ENCODE measurements around the gene WDR41. TPM values are rescaled to one million over a fixed set of nuclear protein-coding genes. Genes with fewer than 3 reads are reported as not detected.
A peak's percentile ranks its signal among the peaks of the same experiment; 100 is the strongest.

WDR41 gene
- polyA plus RNA-seq, 1 experiment: 112 TPM

GRCh38 chr5:77454123-77454522, 38.0 kb downstream of the WDR41 start:
- no peaks in the 10 kb centered on the region for H3K27me3 ChIP-seq (ENCODE audit: control insufficient read depth, insufficient read depth, low read length)
- POLR2A ChIA-PET: no interaction called here
- no peak for DNase-seq (ENCODE audit: low read depth)
- H3K36me3 ChIP-seq (ENCODE audit: control insufficient read depth, insufficient read depth, low read length): peaks cover 6% of the 10 kb centered on the region
- CTCF ChIA-PET: no interaction called here
- no peak overlapping the region for H3K4me3 ChIP-seq (ENCODE audit: low read depth, low read length)
- TF ChIP-seq CTCF (IDR thresholded peaks at IDR 0.05; ENCODE audit: insufficient read depth, low read depth, low read length): no peak

- no peak overlapping the region for H3K4me3 ChIP-seq (ENCODE audit: low read depth, low read length)
- TF ChIP-seq CTCF (IDR thresholded peaks at IDR 0.05; ENCODE audit: insufficient read depth, low read depth, low read length): no peak
- peak; percentile 44 for DNase-seq (ENCODE audit: low read depth)
- H3K36me3 ChIP-seq (ENCODE audit: control insufficient read depth, insufficient read depth, low read length): peaks cover 16% of the 10 kb centered on the region
- ChIA-PET POLR2A (no interaction called here), CTCF (interaction anchor here (0.9 to 1.3 kb wide), 2 partner anchors 24 to 306 kb away, joined by 3 read pairs; no protein-coding TSS in a partner anchor)
- H3K27me3 ChIP-seq (ENCODE audit: control insufficient read depth, insufficient read depth, low read length): no peaks in the 10 kb centered on the region
These were observed 39.8 kb downstream of the WDR41 start for GRCh38 chr5:77452351-77452750.

GRCh38 chr5:77449981-77450380, 42.1 kb downstream of the WDR41 start:
- peaks cover 16% of the 10 kb centered on the region for H3K36me3 ChIP-seq (ENCODE audit: control insufficient read depth, insufficient read depth, low read length)
- H3K27me3 ChIP-seq (ENCODE audit: control insufficient read depth, insufficient read depth, low read length): no peaks in the 10 kb centered on the region
- ChIA-PET POLR2A (interaction anchor here (0.5 to 0.6 kb wide), 2 partner anchors 16 to 137 kb away, joined by 3 read pairs; no protein-coding TSS in a partner anchor), CTCF (interaction anchor here (0.6 to 1.3 kb wide), 3 partner anchors 18 to 229 kb away, joined by 3 to 4 read pairs (median 3); no protein-coding TSS in a partner anchor)
- TF ChIP-seq CTCF (IDR thresholded peaks at IDR 0.05; ENCODE audit: insufficient read depth, low read depth, low read length): no peak
- no peak overlapping the region for H3K4me3 ChIP-seq (ENCODE audit: low read depth, low read length)
- no peak for DNase-seq (ENCODE audit: low read depth)

DNA sequence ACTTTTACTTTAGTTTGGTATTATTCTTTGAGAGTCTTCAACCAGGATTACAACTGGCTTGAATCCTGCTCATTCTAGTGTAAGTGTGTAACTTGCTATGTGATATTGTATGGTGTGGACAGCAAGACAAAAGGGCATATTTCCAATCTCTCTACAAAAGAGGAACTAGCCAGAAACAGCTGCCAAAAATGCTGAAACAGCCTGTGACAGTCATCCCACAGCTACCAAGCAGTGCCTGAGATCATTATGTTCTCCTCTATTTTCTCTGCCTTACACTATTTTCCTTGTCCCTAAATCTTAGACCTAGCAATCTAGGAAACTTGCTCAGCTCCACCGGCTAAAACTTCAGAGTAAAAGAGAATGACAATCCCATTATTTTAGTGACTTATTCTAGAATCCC, 42.8 kb downstream of the WDR41 start:
- no peak overlapping the region for H3K4me3 ChIP-seq (ENCODE audit: low read depth, low read length)
- DNase-seq (ENCODE audit: low read depth): no peak
- ChIA-PET CTCF (interaction anchor here (1.3 kb wide), 1 partner anchor 17 kb away, joined by 3 read pairs; no protein-coding TSS in a partner anchor), POLR2A (no interaction called here)
- TF ChIP-seq CTCF (IDR thresholded peaks at IDR 0.05; ENCODE audit: insufficient read depth, low read depth, low read length): no peak
- no peaks in the 10 kb centered on the region for H3K27me3 ChIP-seq (ENCODE audit: control insufficient read depth, insufficient read depth, low read length)
- peaks cover 16% of the 10 kb centered on the region for H3K36me3 ChIP-seq (ENCODE audit: control insufficient read depth, insufficient read depth, low read length)

DNA sequence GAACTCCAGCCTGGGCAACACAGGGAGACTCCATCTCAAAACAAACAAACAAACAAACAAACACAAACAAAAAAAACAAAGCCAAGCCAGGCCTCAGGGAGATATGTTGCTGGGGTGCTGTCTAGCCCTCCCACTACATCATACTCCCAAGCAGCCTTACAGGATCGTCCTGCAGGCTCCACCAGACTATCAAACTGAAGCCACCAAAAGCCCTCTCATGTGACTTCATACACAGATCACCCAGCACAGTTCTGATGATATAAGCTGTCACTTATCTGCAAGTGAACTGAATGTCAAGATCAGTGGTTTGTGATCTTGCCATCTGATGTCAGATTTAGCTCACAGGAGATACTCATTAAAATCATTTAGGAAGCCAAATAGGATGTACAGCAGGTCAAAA, 43.3 kb downstream of the WDR41 start:
- no peaks in the 10 kb centered on the region for H3K27me3 ChIP-seq (ENCODE audit: control insufficient read depth, insufficient read depth, low read length)
- POLR2A ChIA-PET: no interaction called here

More for the DNA sequence above, 43.3 kb downstream of the WDR41 start:
- TF ChIP-seq CTCF (IDR thresholded peaks at IDR 0.05; ENCODE audit: insufficient read depth, low read depth, low read length): no peak
- CTCF ChIA-PET: no interaction called here
- H3K36me3 ChIP-seq (ENCODE audit: control insufficient read depth, insufficient read depth, low read length): peaks cover 16% of the 10 kb centered on the region
- DNase-seq (ENCODE audit: low read depth): no peak
- no peak overlapping the region for H3K4me3 ChIP-seq (ENCODE audit: low read depth, low read length)
